Measurements from ENCODE around the gene PVALB.
A peak's percentile ranks its signal among the peaks of the same experiment; 100 is the strongest.

PVALB gene
- long read RNA-seq, donor 1, transcript PVALB-204 (4 exons, 569 nt) = major isoform, 5 of 5 reads
- long read RNA-seq, donor 1, partial matches to known transcripts = 0 of 5 reads
- long read RNA-seq, donor 1, other reads (novel, unspliced or antisense) = 0 of 5 reads
- long read RNA-seq, donor 2, partial matches to known transcripts = 0 of 4 reads
- long read RNA-seq, donor 2, other reads (novel, unspliced or antisense) = 0 of 4 reads
- long read RNA-seq, donor 3, partial matches to known transcripts = 0 of 2 reads
- long read RNA-seq, donor 3, other reads (novel, unspliced or antisense) = 0 of 2 reads
- long read RNA-seq, donor 4, transcript PVALB-204 (4 exons, 569 nt) = major isoform, 12 of 19 reads
- long read RNA-seq, donor 4, partial matches to known transcripts = 7 of 19 reads
- long read RNA-seq, donor 4, other reads (novel, unspliced or antisense) = 0 of 19 reads
- long read RNA-seq, donor 5, partial matches to known transcripts = 0 of 3 reads
- long read RNA-seq, donor 5, other reads (novel, unspliced or antisense) = 0 of 3 reads
- long read RNA-seq, donor 6, transcript PVALB-204 (4 exons, 569 nt) = major isoform, 13 of 18 reads
- long read RNA-seq, donor 6, partial matches to known transcripts = 5 of 18 reads
- long read RNA-seq, donor 6, other reads (novel, unspliced or antisense) = 0 of 18 reads
- long read RNA-seq, donor 7, partial matches to known transcripts = 0 of 4 reads
- long read RNA-seq, donor 7, other reads (novel, unspliced or antisense) = 0 of 4 reads
- long read RNA-seq, donor 8, partial matches to known transcripts = 0 of 5 reads
- long read RNA-seq, donor 8, other reads (novel, unspliced or antisense) = 0 of 5 reads

- DNase-seq = peak; percentile 87
Measured at GRCh38 chr22:36816636-36817524, at the start of gene PVALB. PVALB (minus strand) TSS chr22:36817035; CDS start chr22:36817005, 30 bp downstream.

- no peak for DNase-seq
Measured at GRCh38 chr22:36865346-36865745, 48.5 kb upstream of the PVALB start.

- no peak for DNase-seq
Measured at GRCh38 chr22:36864454-36865215, 47.8 kb upstream of the PVALB start.

- DNase-seq = no peak
Measured at GRCh38 chr22:36863979-36864378, 47.1 kb upstream of the PVALB start.

- no peak for DNase-seq
Measured at GRCh38 chr22:36863281-36863680, 46.4 kb upstream of the PVALB start.

- no peak for DNase-seq
Measured at GRCh38 chr22:36862251-36863242, 45.7 kb upstream of the PVALB start.

- no peak for DNase-seq
Measured at GRCh38 chr22:36860821-36861659, 44.2 kb upstream of the PVALB start, which contains the start of gene NCF4. NCF4 (plus strand) TSS chr22:36861006; CDS start chr22:36861172, 166 bp downstream.

- DNase-seq = no peak
Measured at GRCh38 chr22:36860438-36860820, 43.6 kb upstream of the PVALB start.

- DNase-seq = no peak
Measured at GRCh38 chr22:36860017-36860416, 43.2 kb upstream of the PVALB start.

- no peak for DNase-seq
Measured at GRCh38 chr22:36858966-36859365, 42.1 kb upstream of the PVALB start.

- DNase-seq = no peak
Measured at GRCh38 chr22:36858156-36858555, 41.3 kb upstream of the PVALB start.

- DNase-seq = no peak
Measured at GRCh38 chr22:36856792-36857135, 39.9 kb upstream of the PVALB start.

GRCh38 chr22:36856121-36856791 is 39.4 kb upstream of the PVALB start:
- DNase-seq = peak; percentile 66

GRCh38 chr22:36855478-36855877 is 38.6 kb upstream of the PVALB start:
- no peak for DNase-seq

GRCh38 chr22:36853407-36854099 is 36.7 kb upstream of the PVALB start:
- no peak for DNase-seq

- no peak for DNase-seq
Measured at GRCh38 chr22:36852056-36852973, 35.5 kb upstream of the PVALB start.

- DNase-seq = no peak
Measured at GRCh38 chr22:36850682-36851081, 33.8 kb upstream of the PVALB start.
